IgD-negative memory B cell (primary cell): Measurements from ENCODE around the gene OCIAD1. TPM values are rescaled to one million over a fixed set of nuclear protein-coding genes. Genes with fewer than 3 reads are reported as not detected.
A peak's percentile ranks its signal among the peaks of the same experiment; 100 is the strongest.

ENCODE experiments used
- H3K27ac Mint-ChIP-seq, 3 donors: one replicate each; pipeline ENCODE4 v1.8.0; 2020 to 2022; ENCODE audit warnings: mild to moderate bottlenecking in 3 of 3, mixed read lengths in 3 of 3, moderate library complexity in 1 of 3
- H3K27me3 Mint-ChIP-seq: one replicate; pipeline ENCODE4 v1.8.0; 2021; ENCODE audit warnings: mixed read lengths
- H3K36me3 Mint-ChIP-seq: one replicate; pipeline ENCODE4 v1.8.0; 2020; ENCODE audit warnings: mild to moderate bottlenecking, mixed read lengths
- H3K4me1 Mint-ChIP-seq, 3 donors: one replicate each; pipeline ENCODE4 v1.8.0; 2020 to 2022; ENCODE audit warnings: mixed read lengths in 3 of 3, mild to moderate bottlenecking in 1 of 3
- H3K4me3 Mint-ChIP-seq, 4 donors: one replicate each; pipeline ENCODE4 v1.8.0; 2020 to 2022; ENCODE audit warnings: mild to moderate bottlenecking in 4 of 4, mixed read lengths in 4 of 4, moderate library complexity in 3 of 4
- H3K9me3 Mint-ChIP-seq, 3 donors: one replicate each; pipeline ENCODE4 v1.8.0; 2020 to 2021; ENCODE audit warnings: mixed read lengths in 3 of 3, mild to moderate bottlenecking in 1 of 3
- polyA plus RNA-seq: library from polyadenylated mRNA; unstranded; fragments of 300-500 nt; fragmentation: Illumina TruSeq; gene quantifications from one replicate; pipeline ENCODE4 v1.2.3, GENCODE V29; 2021

The OCIAD1 gene
- polyA plus RNA-seq, 1 donor from 2014 or later: 162 TPM

DNA sequence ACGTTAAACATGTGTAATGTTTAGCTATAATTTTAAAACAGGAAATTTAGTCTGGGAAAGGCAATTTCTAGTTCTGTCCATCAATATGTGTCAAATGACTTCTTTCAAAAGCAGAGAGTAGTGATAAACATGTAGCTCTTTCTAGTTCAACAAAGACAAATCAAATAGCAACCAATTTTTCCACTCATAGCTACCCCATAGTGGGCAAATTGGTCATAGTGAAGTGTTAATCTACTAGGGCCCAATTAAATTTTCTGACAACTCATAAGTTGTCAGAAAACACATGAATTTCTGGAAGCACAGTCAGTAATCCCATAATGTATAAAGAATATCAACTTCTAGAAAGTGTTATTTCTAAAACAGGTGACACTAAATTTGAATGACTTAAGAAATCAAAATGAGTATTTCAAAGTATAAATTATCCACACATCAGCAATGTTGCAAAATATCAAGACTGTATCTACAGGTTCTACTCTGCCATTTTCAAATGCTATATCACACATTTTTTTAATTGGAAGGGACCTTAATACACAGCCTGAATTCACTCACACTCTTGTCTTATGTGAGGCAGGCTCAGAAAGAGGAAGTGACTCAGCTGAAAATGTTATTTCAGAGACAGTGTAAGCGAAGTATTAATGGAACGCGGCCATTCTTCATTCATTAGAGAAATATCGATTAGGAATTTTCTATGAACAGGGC is 68.0 kb downstream of the OCIAD1 start:
- Mint-ChIP-seq H3K36me3 (peaks cover 8% of the 10 kb centered on the region), H3K4me1 (peaks cover 6 to 13% (median 7%) of the 10 kb centered on the region in 3 donors), H3K27ac (peak overlapping the region in 1 of 3 donors; percentile 44), H3K27me3 (no peaks in the 10 kb centered on the region), H3K4me3 (no peak overlapping the region), H3K9me3 (no peaks in the 10 kb centered on the region)

DNA sequence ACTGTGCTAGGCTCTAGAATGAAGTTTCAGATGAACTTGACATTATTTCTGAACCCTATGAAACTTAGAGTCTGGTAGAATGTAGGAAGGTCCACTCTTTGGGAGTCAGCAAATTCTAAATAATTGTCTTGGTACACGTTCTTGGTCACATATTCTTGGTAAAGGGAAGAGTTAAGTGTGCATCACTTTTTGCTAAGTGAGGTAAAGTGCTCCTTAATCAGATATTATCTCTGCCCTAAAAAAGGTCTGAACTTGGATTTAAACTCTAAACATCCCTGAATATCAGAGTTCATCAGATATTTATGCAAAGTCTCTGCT is 68.5 kb downstream of the OCIAD1 start:
- Mint-ChIP-seq H3K27ac (peak overlapping the region in 1 of 3 donors; percentile 44), H3K36me3 (peaks cover 4% of the 10 kb centered on the region), H3K9me3 (no peaks in the 10 kb centered on the region), H3K27me3 (no peaks in the 10 kb centered on the region), H3K4me3 (no peak overlapping the region), H3K4me1 (peaks cover 6 to 14% (median 7%) of the 10 kb centered on the region in 3 donors)

DNA sequence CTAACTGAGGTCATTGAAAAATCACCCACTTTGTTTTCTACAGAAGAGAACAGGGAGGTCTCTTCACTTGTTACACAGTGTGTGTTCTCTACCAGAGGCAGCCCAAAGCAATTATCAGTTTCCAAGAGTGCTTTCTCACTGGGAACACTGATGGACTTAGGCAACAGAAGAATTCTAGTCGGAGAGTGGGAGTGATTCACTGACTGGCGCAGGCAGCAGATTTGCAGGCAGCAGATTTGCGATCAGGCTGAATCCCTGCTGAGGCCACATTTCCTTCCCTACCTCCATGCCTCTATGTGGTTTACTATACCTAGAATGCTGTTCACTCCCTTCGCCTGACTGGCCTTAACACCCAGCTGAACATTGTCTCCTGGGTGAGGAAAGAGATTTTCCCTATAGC is 69.1 kb downstream of the OCIAD1 start:
- Mint-ChIP-seq H3K9me3 (no peaks in the 10 kb centered on the region), H3K27me3 (no peaks in the 10 kb centered on the region), H3K4me1 (peaks cover 12 to 20% (median 12%) of the 10 kb centered on the region in 3 donors), H3K36me3 (peaks cover 8% of the 10 kb centered on the region), H3K27ac (no peak overlapping the region), H3K4me3 (no peak overlapping the region)

DNA sequence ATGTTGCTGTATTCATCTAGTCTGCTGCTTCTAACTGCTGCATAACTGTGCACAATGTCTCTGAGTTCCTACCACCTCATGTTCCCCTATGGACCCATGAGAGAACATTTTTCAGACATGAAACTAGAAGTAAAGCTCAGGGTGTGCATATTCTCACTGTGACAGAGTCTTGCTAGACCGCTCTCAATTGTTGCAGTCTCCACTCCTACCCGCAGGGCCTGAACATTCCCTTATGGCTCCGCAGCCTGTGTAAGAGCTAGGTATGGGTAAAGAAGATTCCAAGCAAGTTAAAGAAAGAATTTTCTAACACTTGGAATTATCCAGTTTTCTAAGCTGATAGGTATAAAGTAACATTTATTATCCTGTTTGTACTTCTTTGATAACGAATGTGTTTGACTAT is 70.3 kb downstream of the OCIAD1 start:
- Mint-ChIP-seq H3K27ac (no peak overlapping the region), H3K27me3 (no peaks in the 10 kb centered on the region), H3K4me1 (peaks cover 20 to 28% (median 23%) of the 10 kb centered on the region in 3 donors), H3K4me3 (no peak overlapping the region), H3K9me3 (no peaks in the 10 kb centered on the region), H3K36me3 (peaks cover 11% of the 10 kb centered on the region)

DNA sequence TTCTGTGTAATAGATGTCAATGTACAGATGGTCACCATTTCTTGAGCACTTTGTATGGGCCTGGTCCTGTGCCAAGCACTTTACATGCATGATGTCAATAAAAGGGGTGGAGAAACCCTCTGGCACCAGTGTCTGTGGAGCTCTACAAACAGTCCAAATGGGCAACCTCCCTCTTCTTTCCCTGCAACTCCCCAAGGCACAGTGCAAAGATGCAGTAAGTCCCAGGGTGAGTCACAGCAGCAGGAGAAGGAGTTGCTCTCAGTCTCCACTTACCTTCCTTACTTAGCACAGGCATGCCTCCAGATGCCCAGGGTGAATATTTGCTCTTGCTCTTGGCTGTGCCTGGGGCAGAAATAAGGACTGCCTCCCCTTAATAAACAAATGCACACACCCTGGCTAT is 71.4 kb downstream of the OCIAD1 start:
- H3K4me3 Mint-ChIP-seq: no peak overlapping the region
- no peaks in the 10 kb centered on the region for H3K9me3 Mint-ChIP-seq
- peaks cover 23 to 31% (median 24%) of the 10 kb centered on the region in 3 donors for H3K4me1 Mint-ChIP-seq
- H3K27me3 Mint-ChIP-seq: no peaks in the 10 kb centered on the region
- peaks cover 11% of the 10 kb centered on the region for H3K36me3 Mint-ChIP-seq
- H3K27ac Mint-ChIP-seq: no peak overlapping the region

DNA sequence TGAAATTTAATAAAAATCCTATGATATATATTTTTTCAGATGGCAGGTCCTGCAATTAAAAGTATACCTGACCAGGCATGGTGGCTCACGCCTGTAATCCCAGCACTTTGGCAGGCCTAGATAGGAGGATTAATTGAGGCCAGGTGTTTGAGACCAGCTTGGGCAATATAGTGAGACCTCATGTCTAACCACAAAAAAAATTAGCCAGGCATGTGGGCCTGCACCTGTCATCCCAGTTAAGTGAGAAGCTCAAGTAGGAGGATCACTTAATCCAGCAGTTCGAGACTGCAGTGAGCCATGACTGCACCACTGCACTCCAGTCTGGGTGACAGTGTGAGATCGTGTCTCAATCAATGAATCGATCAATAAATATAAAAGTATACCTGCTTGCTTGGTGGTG is 73.2 kb downstream of the OCIAD1 start:
- no peaks in the 10 kb centered on the region for H3K9me3 Mint-ChIP-seq
- no peaks in the 10 kb centered on the region for H3K27me3 Mint-ChIP-seq
- no peak overlapping the region for H3K27ac Mint-ChIP-seq
- peaks cover 11% of the 10 kb centered on the region for H3K36me3 Mint-ChIP-seq
- peak overlapping the region in 1 of 4 donors; percentile 69 for H3K4me3 Mint-ChIP-seq
- peaks cover 21 to 27% (median 26%) of the 10 kb centered on the region in 3 donors for H3K4me1 Mint-ChIP-seq

DNA sequence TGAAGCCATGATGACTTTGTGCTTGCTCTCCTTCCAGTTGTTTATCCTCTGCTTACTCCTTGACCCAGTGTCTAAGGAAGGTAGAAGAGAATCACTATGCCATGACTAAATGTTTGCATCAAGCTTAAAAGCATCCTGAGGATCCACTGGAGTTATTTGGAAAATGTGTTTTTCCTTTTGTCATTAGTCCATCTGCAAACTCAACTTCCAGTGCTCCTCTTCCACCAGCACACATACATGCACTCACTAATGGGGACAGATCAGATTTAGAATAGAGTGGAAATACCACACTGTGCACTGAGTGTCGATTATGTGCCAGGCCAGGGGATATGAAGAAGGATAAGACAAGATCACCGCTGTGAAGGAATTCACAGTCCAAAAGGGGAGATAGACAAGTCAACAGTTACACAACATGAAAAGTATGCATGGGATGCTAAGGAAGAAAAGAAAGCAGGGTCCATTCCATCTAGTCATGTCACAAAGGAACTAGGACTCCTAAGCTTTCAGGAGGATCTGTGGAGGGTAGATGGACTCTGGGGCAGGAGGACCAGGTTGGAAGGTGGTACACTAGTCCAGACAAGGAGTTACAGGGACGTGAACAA is 73.8 kb downstream of the OCIAD1 start:
- Mint-ChIP-seq H3K4me1 (peaks cover 17 to 22% (median 22%) of the 10 kb centered on the region in 3 donors), H3K27me3 (no peaks in the 10 kb centered on the region), H3K36me3 (peaks cover 11% of the 10 kb centered on the region), H3K27ac (peak overlapping the region; percentile 48 to 93 (median 50)), H3K4me3 (peak overlapping the region; percentile 69 to 97 (median 88)), H3K9me3 (no peaks in the 10 kb centered on the region)

DNA sequence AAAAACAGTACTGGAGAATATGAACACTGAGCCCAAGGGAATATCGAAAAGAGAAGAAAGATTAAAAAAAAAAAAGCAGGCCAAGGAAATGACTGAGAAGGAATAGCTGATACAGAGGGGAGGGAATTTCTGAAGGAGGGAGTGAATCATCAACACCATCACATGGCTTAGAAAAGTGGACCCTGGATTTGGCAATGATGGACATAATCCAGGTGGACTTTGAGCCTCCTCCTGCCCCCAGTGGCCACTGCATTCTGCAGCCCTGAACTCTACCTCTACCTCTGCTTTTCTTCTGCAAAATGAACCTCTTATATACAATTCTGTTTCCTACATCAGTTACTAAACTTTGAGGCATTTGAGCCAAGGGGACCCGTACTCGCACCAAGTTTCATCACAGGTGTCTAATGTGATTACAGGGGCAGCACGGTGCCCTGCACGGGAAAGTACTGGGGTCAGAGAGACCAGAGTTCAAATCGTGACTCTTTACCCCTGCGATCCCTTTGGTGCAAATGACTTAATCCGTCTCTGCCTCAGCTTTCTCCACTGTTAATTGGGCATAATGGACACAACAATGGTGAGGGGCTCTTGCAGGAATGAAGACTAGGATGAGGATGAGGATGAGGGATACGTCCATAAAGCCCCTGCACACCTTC is 74.6 kb downstream of the OCIAD1 start:
- H3K27me3 Mint-ChIP-seq: no peaks in the 10 kb centered on the region
- H3K27ac Mint-ChIP-seq: peak overlapping the region; percentile 48 to 93 (median 50)
- peaks cover 17 to 23% (median 20%) of the 10 kb centered on the region in 3 donors for H3K4me1 Mint-ChIP-seq
- H3K4me3 Mint-ChIP-seq: peak overlapping the region; percentile 69 to 97 (median 94)
- peaks cover 11% of the 10 kb centered on the region for H3K36me3 Mint-ChIP-seq
- no peaks in the 10 kb centered on the region for H3K9me3 Mint-ChIP-seq

DNA sequence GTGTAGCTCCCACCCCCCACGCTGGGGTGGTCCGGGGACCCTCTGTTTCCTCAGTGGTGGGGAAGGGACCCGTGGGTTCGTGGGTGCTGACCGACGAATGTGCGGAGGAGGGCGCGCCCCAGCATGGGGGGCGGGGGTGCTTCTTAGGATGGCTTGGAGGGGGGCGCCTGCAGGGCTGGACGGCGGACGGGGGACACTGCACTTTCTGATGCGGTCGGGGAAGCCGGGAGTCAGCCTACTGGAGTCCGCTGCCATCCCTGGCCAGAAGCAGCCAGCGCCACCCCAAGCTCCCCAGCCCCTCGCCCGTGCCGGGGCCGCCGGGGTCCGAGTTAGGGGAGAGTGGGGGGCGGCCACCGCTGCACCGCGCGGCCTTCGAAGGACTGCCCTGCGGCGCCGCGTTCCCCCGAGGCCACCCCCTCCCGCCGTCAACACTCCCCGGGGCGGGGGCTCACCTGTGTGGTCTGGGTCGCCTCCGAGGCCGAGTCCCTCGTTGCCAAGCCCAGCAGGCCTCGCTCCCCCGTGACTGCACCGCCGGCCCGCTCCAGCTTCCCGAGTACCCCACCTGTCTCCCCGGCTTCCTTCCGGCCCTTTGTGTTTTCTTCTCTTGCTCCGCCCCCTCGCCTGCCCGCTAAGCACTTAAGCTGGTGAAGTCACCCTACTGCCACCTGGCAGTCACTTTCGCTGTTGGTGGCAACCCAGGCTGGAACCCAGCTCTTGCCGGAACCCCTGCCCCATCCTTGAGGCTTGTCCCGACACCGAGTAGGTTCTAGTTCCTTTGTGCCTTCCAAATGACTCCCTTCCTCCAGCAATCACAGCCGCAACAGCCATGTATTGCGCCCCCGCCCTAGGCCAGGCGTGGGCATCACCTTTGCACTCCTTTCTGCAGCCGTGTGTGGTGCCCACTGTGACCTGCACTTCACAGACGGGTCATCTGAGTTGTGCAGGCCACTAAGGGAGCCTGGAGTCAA is 75.6 kb downstream of the OCIAD1 start, which contains the start of gene OCIAD2:
TSS of gene OCIAD2 (minus strand) at position 569 of the 968 bp plus-strand sequence. CDS start 2,225 bp downstream, outside the sequence.
- Mint-ChIP-seq H3K4me1 (peaks cover 17 to 19% (median 18%) of the 10 kb centered on the region in 3 donors), H3K27me3 (no peaks in the 10 kb centered on the region), H3K9me3 (no peaks in the 10 kb centered on the region), H3K36me3 (peaks cover 11% of the 10 kb centered on the region), H3K4me3 (peak within 1 kb of the TSS; percentile 84 to 97 (median 96)), H3K27ac (peak within 1 kb of the TSS; percentile 10 to 80 (median 77))

DNA sequence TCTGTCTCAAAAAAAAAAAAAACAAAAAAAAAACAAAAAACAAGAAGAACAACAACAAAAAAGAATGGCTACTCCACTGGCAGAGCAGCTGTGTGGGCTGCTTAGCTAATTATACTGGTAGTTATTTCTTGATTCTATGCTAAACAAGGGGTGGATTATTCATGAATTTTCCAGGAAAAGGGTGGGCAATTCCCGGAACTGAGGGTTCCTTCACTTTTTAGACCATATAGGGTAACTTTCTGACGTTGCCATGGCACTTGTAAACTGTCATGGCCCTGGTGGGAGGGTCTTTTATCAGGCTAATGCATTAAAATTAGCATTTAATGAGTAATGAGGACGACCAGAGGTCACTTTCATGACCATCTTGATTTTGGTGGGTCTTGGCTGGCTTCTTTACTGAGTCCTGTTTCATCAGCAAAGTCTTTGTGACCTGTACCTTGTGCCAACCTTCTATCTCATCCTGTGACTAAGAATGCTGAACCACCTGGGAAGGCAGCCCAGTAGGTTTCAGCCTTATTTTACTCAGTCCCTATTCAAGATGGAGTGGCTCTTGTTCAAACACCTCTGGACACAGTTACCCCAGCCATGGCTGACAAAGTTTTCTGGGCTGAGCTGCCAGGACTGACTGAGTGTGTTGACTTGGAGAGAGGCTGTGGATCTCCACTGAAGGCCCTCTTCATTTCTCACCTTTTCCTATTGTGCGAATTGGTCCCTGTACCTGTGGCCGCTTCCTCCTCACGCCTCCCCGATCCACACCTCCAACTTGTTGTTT is 77.0 kb downstream of the OCIAD1 start:
- Mint-ChIP-seq H3K27ac (no peak overlapping the region), H3K27me3 (no peaks in the 10 kb centered on the region), H3K9me3 (peaks cover 0 to 2% (median 0%) of the 10 kb centered on the region in 3 donors), H3K36me3 (peaks cover 10% of the 10 kb centered on the region), H3K4me1 (peaks cover 17 to 19% (median 18%) of the 10 kb centered on the region in 3 donors), H3K4me3 (peak overlapping the region in 2 of 4 donors; percentile 67 to 96)

DNA sequence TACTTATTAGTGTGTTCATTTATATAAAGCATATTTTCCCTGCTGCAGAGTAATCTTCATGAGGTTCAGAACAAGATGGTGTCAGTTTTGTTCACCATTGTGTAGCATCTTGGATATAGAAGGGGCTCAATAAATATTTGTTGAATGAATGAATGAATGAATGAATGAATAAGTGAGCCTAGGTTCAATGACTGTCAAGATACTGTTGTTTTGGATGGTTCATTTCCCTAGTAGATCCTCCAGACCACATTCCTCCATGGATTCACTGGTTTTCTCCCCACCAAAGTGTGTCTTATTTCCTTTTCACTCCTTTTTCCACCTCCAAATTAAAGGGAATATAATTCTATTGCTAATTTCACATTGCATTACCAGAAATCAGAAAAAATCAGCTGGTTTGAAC is 77.8 kb downstream of the OCIAD1 start:
- H3K27me3 Mint-ChIP-seq: no peaks in the 10 kb centered on the region
- peaks cover 8% of the 10 kb centered on the region for H3K36me3 Mint-ChIP-seq
- H3K9me3 Mint-ChIP-seq: peaks cover 0 to 2% (median 0%) of the 10 kb centered on the region in 3 donors
- H3K4me1 Mint-ChIP-seq: peaks cover 17 to 19% (median 18%) of the 10 kb centered on the region in 3 donors
- H3K4me3 Mint-ChIP-seq: peak overlapping the region in 1 of 4 donors; percentile 67
- no peak overlapping the region for H3K27ac Mint-ChIP-seq

DNA sequence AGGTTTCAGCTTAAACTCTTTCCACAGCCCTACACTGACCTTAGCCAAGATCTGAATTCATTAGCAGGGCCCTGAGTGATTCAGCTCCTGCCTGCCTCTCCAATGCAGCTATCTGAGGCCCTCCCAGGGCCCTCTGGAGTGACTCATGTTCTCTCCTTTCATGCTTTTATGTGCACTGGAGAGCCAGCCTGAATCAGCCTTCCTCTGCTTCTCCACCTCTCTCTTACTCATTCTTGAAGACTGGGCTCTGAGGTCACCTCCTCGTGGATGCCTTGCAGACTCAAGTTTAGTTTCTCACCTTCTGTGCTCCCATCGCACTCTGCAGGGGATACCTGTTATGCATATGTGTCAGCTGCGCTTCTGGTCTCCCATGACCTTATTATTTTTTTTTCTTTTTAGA is 78.8 kb downstream of the OCIAD1 start:
- Mint-ChIP-seq H3K4me1 (peaks cover 14 to 17% (median 14%) of the 10 kb centered on the region in 3 donors), H3K4me3 (peak overlapping the region in 1 of 4 donors; percentile 8), H3K27ac (no peak overlapping the region), H3K36me3 (peaks cover 6% of the 10 kb centered on the region), H3K27me3 (no peaks in the 10 kb centered on the region), H3K9me3 (peaks cover 0 to 2% (median 0%) of the 10 kb centered on the region in 3 donors)

DNA sequence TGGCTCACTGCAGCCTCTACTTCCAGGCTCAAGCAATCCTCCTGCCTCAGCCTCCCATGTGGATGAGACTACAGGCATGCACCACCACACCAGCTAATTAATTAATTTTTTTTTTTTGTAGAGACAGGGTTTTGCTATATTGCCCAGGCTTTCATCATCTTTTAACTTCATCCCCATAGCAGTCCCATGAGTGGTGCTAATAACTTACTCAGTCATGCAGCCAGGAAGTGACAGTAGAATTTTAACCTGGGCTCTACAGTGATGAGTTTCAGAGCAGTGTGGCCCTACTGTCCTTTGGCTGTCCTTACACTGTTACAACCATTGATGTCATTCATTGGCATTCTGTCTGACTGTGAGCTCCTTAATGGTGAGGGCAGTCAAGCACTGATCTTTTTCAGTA is 79.6 kb downstream of the OCIAD1 start:
- Mint-ChIP-seq H3K4me1 (peaks cover 5 to 10% (median 7%) of the 10 kb centered on the region in 3 donors), H3K9me3 (peaks cover 0 to 2% (median 0%) of the 10 kb centered on the region in 3 donors), H3K36me3 (no peaks in the 10 kb centered on the region), H3K27ac (no peak overlapping the region), H3K27me3 (no peaks in the 10 kb centered on the region), H3K4me3 (no peak overlapping the region)
